DND-41 (cell line): Measurements from ENCODE around the gene SH3GLB2.

Experiments used
- ATAC-seq: fragments of 200-7000 bp; cut with Tn5 transposase; 3 replicates; pipeline ENCODE4 v1.9.1; 2021; ENCODE audit warnings: low read depth; ENCODE audit not compliant: insufficient read depth
- DNase-seq: peaks from one replicate; pipeline ENCODE4 v3.0.0-alpha.2; 2020
- H2AFZ ChIP-seq: 2 replicates; pipeline ENCODE4 v1.6.0; 2012; ENCODE audit warnings: low read depth, low read length
- H3K27ac ChIP-seq: 2 replicates; pipeline ENCODE4 v1.5.1; 2012; ENCODE audit warnings: low read length, inconsistent platforms
- H3K27me3 ChIP-seq: fragments of 200-600 bp; sonication (generic); 2 replicates; pipeline ENCODE4 v1.6.0; 2012; ENCODE audit warnings: low read length, mild to moderate bottlenecking, inconsistent platforms; ENCODE audit not compliant: insufficient read depth, poor library complexity
- H3K36me3 ChIP-seq: 2 replicates; pipeline ENCODE4 v1.5.1; 2012; ENCODE audit warnings: low read length, inconsistent platforms; ENCODE audit not compliant: insufficient read depth
- H3K4me1 ChIP-seq: 2 replicates; pipeline ENCODE4 v1.5.1; 2012; ENCODE audit warnings: mild to moderate bottlenecking, low read length; ENCODE audit not compliant: insufficient read depth
- H3K4me2 ChIP-seq: 2 replicates; pipeline ENCODE4 v1.6.0; 2012; ENCODE audit warnings: mild to moderate bottlenecking, moderate library complexity, low read length, inconsistent platforms; ENCODE audit not compliant: insufficient read depth
- H3K4me3 ChIP-seq, 2 experiments: fragments of 200-600 bp in 1 of 2; shearing (Covaris generic) in 1 of 2; 2 replicates each; pipeline ENCODE4 v1.5.1; 2012 to 2016; ENCODE audit warnings: inconsistent platforms in 2 of 2, low read length in 2 of 2, mild to moderate bottlenecking in 2 of 2, low read depth in 1 of 2, moderate library complexity in 1 of 2
- H3K79me2 ChIP-seq: 2 replicates; pipeline ENCODE4 v1.6.0; 2012; ENCODE audit warnings: low read length, inconsistent platforms; ENCODE audit not compliant: insufficient read depth
- H3K9ac ChIP-seq: 2 replicates; pipeline ENCODE4 v1.6.0; 2012; ENCODE audit warnings: low read depth, mild to moderate bottlenecking, inconsistent platforms, low read length, moderate library complexity
- H3K9me3 ChIP-seq: 2 replicates; pipeline ENCODE4 v1.5.1; 2012; ENCODE audit warnings: low read length, moderate library complexity, mild to moderate bottlenecking, inconsistent platforms; ENCODE audit not compliant: insufficient read depth, severe bottlenecking
- H4K20me1 ChIP-seq: 2 replicates; pipeline ENCODE4 v1.6.0; 2012; ENCODE audit warnings: low read length; ENCODE audit not compliant: insufficient read depth
- CTCF ChIP-seq: IDR thresholded peaks from 2 replicates; pipeline ENCODE4 v1.5.1; 2012; ENCODE audit warnings: borderline replicate concordance, low read length, moderate library complexity, mild to moderate bottlenecking; ENCODE audit not compliant: poor library complexity, severe bottlenecking; ENCODE audit errors: extremely low read depth
- EZH2 ChIP-seq: IDR thresholded peaks from 3 replicates; pipeline ENCODE4 v1.6.1; 2012; ENCODE audit warnings: borderline replicate concordance, low read depth, mild to moderate bottlenecking, moderate library complexity, low read length, inconsistent platforms; ENCODE audit not compliant: severe bottlenecking

SH3GLB2 gene

GRCh38 chr9:129038109-129038852, 10.2 kb upstream of the SH3GLB2 start:
- no peaks in the 10 kb centered on the region for H3K27me3 ChIP-seq
- H4K20me1 ChIP-seq: peaks cover 13% of the 10 kb centered on the region
- DNase-seq (no peak), ATAC-seq (no peak)
- TF ChIP-seq CTCF (no peak), EZH2 (no peak)
- H3K4me2 ChIP-seq: peak overlapping the region; percentile 98
- peaks cover 22% of the 10 kb centered on the region for H3K4me1 ChIP-seq
- H3K4me3 ChIP-seq: peak overlapping the region in 1 of 2 experiments; percentile 99; a peak in 2 of 4 replicates
- 0 out of 2 replicates have a peak overlapping the region, but pooled peaks have one; percentile 15 for H3K27ac ChIP-seq
- peaks cover 31% of the 10 kb centered on the region for H3K79me2 ChIP-seq
- H2AFZ ChIP-seq: no peak overlapping the region
- peak overlapping the region; percentile 87 for H3K9ac ChIP-seq
- H3K36me3 ChIP-seq: peaks cover 18% of the 10 kb centered on the region
- H3K9me3 ChIP-seq: no peaks in the 10 kb centered on the region

GRCh38 chr9:129037767-129038098, 9.6 kb upstream of the SH3GLB2 start:
- Histone ChIP-seq H3K4me1 (peaks cover 22% of the 10 kb centered on the region), H2AFZ (no peak overlapping the region), H3K9ac (peak overlapping the region; percentile 87), H3K9me3 (no peaks in the 10 kb centered on the region), H3K27me3 (no peaks in the 10 kb centered on the region), H3K36me3 (peaks cover 18% of the 10 kb centered on the region), H3K4me2 (peak overlapping the region; percentile 98), H3K4me3 (peak overlapping the region; percentile 95 to 99; a peak in 3 of 4 replicates), H4K20me1 (peaks cover 13% of the 10 kb centered on the region), H3K79me2 (peaks cover 31% of the 10 kb centered on the region), H3K27ac (0 out of 2 replicates have a peak overlapping the region, but pooled peaks have one; percentile 76)
- no peak for ATAC-seq
- DNase-seq: no peak
- TF ChIP-seq EZH2 (no peak), CTCF (no peak)

GRCh38 chr9:129036923-129037766, 9.0 kb upstream of the SH3GLB2 start:
- peak overlapping the region; percentile 85 for H2AFZ ChIP-seq

More at GRCh38 chr9:129036923-129037766, 9.0 kb upstream of the SH3GLB2 start:
- Histone ChIP-seq H4K20me1 (peaks cover 13% of the 10 kb centered on the region), H3K27me3 (no peaks in the 10 kb centered on the region), H3K9ac (peak overlapping the region; percentile 87), H3K36me3 (peaks cover 13% of the 10 kb centered on the region), H3K4me1 (peaks cover 22% of the 10 kb centered on the region), H3K4me2 (peak overlapping the region; percentile 98), H3K9me3 (no peaks in the 10 kb centered on the region), H3K27ac (peak overlapping the region; percentile 76), H3K4me3 (peak overlapping the region; percentile 95 to 99), H3K79me2 (peaks cover 31% of the 10 kb centered on the region)
- no peak for ATAC-seq
- DNase-seq: no peak
- TF ChIP-seq EZH2: no peak
- no peak for TF ChIP-seq CTCF
